B cell (primary cell): Measurements from ENCODE around the gene HNRNPLL. TPM values are rescaled to one million over a fixed set of nuclear protein-coding genes. Genes with fewer than 3 reads are reported as not detected.

Experiments
- ATAC-seq: fragments of 200-7000 bp; cut with Tn5 transposase; one replicate; pipeline ENCODE4 v1.10.0; 2021; ENCODE audit warnings: low read depth, mild to moderate bottlenecking, moderate number of reproducible peaks, moderate library complexity
- CTCF ChIA-PET: fragments of 350-600 bp; sonication (Branson Sonifier 250); formaldehyde crosslinking; loops from one replicate; lab custom pipeline; 2021; ENCODE audit warnings: antibody characterized with exemption, inconsistent platforms; lab: Charles Lee
- POLR2A ChIA-PET: fragments of 350-600 bp; sonication (Branson Sonifier 250); formaldehyde crosslinking; loops from one replicate; lab custom pipeline; 2021; ENCODE audit warnings: antibody characterized with exemption; lab: Charles Lee
- DNase-seq: peaks from one replicate; pipeline ENCODE4 v3.0.0; 2013
- H2AFZ ChIP-seq: 2 replicates; pipeline ENCODE4 v1.6.1; 2012; ENCODE audit warnings: mild to moderate bottlenecking, low read depth, low read length; ENCODE audit not compliant: insufficient read depth, poor library complexity, severe bottlenecking
- H3K27ac ChIP-seq, 2 donors: 1 replicate in 1 of 2; 2 replicates in 1 of 2; pipeline ENCODE4 v1.5.1; 2012 to 2013; ENCODE audit warnings: low read length in 2 of 2, mild to moderate bottlenecking in 2 of 2, moderate library complexity in 1 of 2
- H3K27me3 ChIP-seq, 4 experiments: fragments of 200-600 bp in 1 of 4; sonication (generic) in 1 of 4; replicated peaks in 1 of 4; 1 replicate in 2 of 4; 2 replicates in 2 of 4; pipeline versions ENCODE4 v1.6.1 to v1.7.0; 2013 to 2016; ENCODE audit warnings: low read length in 3 of 4, mild to moderate bottlenecking in 2 of 4, mixed read lengths in 1 of 4, moderate library complexity in 1 of 4; ENCODE audit not compliant: insufficient read depth in 4 of 4, control insufficient read depth in 3 of 4; ENCODE audit errors: control extremely low read depth in 1 of 4
- H3K36me3 ChIP-seq, 2 experiments: replicated peaks in 1 of 2; 1 replicate in 1 of 2; 2 replicates in 1 of 2; pipeline versions ENCODE4 v1.6.1 to v1.7.1; 2013; ENCODE audit warnings: low read length in 1 of 2; ENCODE audit not compliant: insufficient read depth in 2 of 2, control insufficient read depth in 1 of 2; ENCODE audit errors: control extremely low read depth in 1 of 2, extremely low read depth in 1 of 2
- H3K4me1 ChIP-seq, 2 donors: fragments of 200-600 bp in 1 of 2; sonication (generic) in 1 of 2; 1 replicate in 1 of 2; 2 replicates in 1 of 2; pipeline versions ENCODE4 v1.5.1 to v1.6.1; 2013 to 2017; ENCODE audit warnings: low read length in 2 of 2; ENCODE audit not compliant: control insufficient read depth in 2 of 2, insufficient read depth in 2 of 2
- H3K4me2 ChIP-seq: replicated peaks from 2 replicates; pipeline ENCODE3; 2012; ENCODE audit warnings: mild to moderate bottlenecking, low read depth, low read length; ENCODE audit not compliant: poor library complexity, severe bottlenecking
- H3K4me3 ChIP-seq, 5 experiments: fragments of 200-600 bp in 1 of 5; sonication (generic) in 1 of 5; 1 replicate in 3 of 5; 2 replicates in 2 of 5; pipeline versions ENCODE4 v1.5.1 to v1.7.0; 2011 to 2016; ENCODE audit warnings: low read length in 4 of 5, mild to moderate bottlenecking in 4 of 5, low read depth in 2 of 5, control low read depth in 1 of 5, moderate library complexity in 1 of 5; ENCODE audit not compliant: insufficient read depth in 1 of 5; ENCODE audit errors: control extremely low read depth in 1 of 5, extremely low read depth in 1 of 5
- H3K79me2 ChIP-seq: fragments of 200-600 bp; sonication (generic); one replicate; pipeline ENCODE4 v1.6.0; 2016; ENCODE audit warnings: low read length; ENCODE audit not compliant: control insufficient read depth, insufficient read depth
- H3K9ac ChIP-seq: fragments of 200-600 bp; sonication (generic); 2 replicates; pipeline ENCODE4 v1.6.1; 2017; ENCODE audit warnings: mild to moderate bottlenecking, low read length, moderate library complexity
- H3K9me3 ChIP-seq, 3 donors: one replicate each; pipeline versions ENCODE4 v1.6.1 to v1.7.1; 2013; ENCODE audit warnings: low read length in 2 of 3; ENCODE audit not compliant: control insufficient read depth in 2 of 3, insufficient read depth in 1 of 3; ENCODE audit errors: control extremely low read depth in 1 of 3
- H4K20me1 ChIP-seq: 2 replicates; pipeline ENCODE4 v1.6.0; 2012; ENCODE audit warnings: mild to moderate bottlenecking, low read length; ENCODE audit not compliant: insufficient read depth, control insufficient read depth, poor library complexity, severe bottlenecking
- H3K27ac Mint-ChIP-seq: one replicate; pipeline ENCODE4 v1.8.0; 2021; ENCODE audit warnings: mixed read lengths
- H3K27me3 Mint-ChIP-seq: one replicate; pipeline ENCODE4 v1.8.0; 2021; ENCODE audit warnings: mixed read lengths
- H3K4me1 Mint-ChIP-seq: one replicate; pipeline ENCODE4 v1.8.0; 2021; ENCODE audit warnings: mixed read lengths
- H3K4me3 Mint-ChIP-seq: one replicate; pipeline ENCODE4 v1.8.0; 2021; ENCODE audit warnings: mixed read lengths
- H3K9me3 Mint-ChIP-seq: one replicate; pipeline ENCODE4 v1.8.0; 2022; ENCODE audit warnings: mixed read lengths; ENCODE audit not compliant: insufficient read depth
- EZH2 ChIP-seq: IDR thresholded peaks from 2 replicates; pipeline ENCODE4 v1.6.1; 2012; ENCODE audit warnings: borderline replicate concordance, low read depth, mild to moderate bottlenecking, moderate library complexity, low read length; ENCODE audit not compliant: insufficient read depth, poor library complexity, severe bottlenecking
- WGBS: methylation state at CpG from one replicate; pipeline ENCODE4 v1.1.5; 2013; ENCODE audit warnings: missing lambda C conversion rate; ENCODE audit not compliant: insufficient coverage; 5-methylcytosine and 5-hydroxymethylcytosine counted together
- intact Hi-C: fragments of 100-400 bp; cut with micrococcal nuclease; formaldehyde crosslinking; loops from one replicate; pipeline ENCODE4 v1.10.0; 2022
- polyA plus RNA-seq: library from polyadenylated mRNA; depleted of rRNA; stranded (reverse); fragments of >200 nt; gene quantifications from 2 replicates; pipeline ENCODE4 v1.2.3, GENCODE V29; 2012
- total RNA-seq, 2 donors: library from RNA; stranded (reverse); fragments of 120-200 nt in 1 of 2; gene quantifications; 1 replicate in 1 of 2; 2 replicates in 1 of 2; pipeline versions ENCODE4 v1.2.3 to v1.2.4, GENCODE V29; 2013 to 2022
- TF ChIP-seq, protein P1 (sequence below): fragments of 200-600 bp; IDR thresholded peaks from one replicate; pipeline ENCODE4 v1.8.0; 2022; ENCODE audit warnings: antibody characterized with exemption, mild to moderate bottlenecking

The HNRNPLL gene
- total and polyA plus RNA-seq, 2 donors (not counting 1 experiment from before 2014, with no cell fraction given): 2.1 to 6.7 TPM

DNA sequence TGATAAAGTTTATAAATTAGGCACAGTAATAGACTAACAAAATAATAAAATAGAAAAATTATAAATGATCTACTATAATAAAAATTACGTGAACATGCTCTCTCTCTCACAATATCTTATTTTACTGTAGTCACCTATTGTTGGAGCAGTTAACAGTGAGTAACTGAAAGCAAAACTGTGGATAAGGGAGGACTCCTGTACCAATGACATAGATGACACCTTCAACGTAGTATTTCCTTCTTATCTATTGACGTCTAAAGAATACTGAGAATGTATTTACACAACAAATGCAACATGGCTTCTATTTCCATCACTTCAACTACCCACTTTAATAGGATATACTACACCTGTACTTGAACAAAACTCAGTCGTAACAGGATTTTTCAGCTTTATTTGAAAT lies 31.5 kb downstream of the HNRNPLL start:
- H3K4me2 ChIP-seq: no peak overlapping the region
- Mint-ChIP-seq H3K9me3 (no peaks in the 10 kb centered on the region), H3K27ac (no peak overlapping the region), H3K27me3 (peaks cover 3% of the 10 kb centered on the region), H3K4me3 (no peak overlapping the region), H3K4me1 (no peaks in the 10 kb centered on the region)
- no peaks in the 10 kb centered on the region for H3K27me3 ChIP-seq
- no peak overlapping the region for H3K27ac ChIP-seq
- H3K36me3 ChIP-seq: no peaks in the 10 kb centered on the region
- POLR2A ChIA-PET: no interaction called here
- no peaks in the 10 kb centered on the region for H4K20me1 ChIP-seq
- H3K4me1 ChIP-seq: no peaks in the 10 kb centered on the region
- DNase-seq: no peak
- H3K79me2 ChIP-seq: no peaks in the 10 kb centered on the region
- no peak overlapping the region for H3K4me3 ChIP-seq
- H3K9ac ChIP-seq: no peak overlapping the region
- intact Hi-C loops: no loop called here
- TF ChIP-seq, protein P1, sequence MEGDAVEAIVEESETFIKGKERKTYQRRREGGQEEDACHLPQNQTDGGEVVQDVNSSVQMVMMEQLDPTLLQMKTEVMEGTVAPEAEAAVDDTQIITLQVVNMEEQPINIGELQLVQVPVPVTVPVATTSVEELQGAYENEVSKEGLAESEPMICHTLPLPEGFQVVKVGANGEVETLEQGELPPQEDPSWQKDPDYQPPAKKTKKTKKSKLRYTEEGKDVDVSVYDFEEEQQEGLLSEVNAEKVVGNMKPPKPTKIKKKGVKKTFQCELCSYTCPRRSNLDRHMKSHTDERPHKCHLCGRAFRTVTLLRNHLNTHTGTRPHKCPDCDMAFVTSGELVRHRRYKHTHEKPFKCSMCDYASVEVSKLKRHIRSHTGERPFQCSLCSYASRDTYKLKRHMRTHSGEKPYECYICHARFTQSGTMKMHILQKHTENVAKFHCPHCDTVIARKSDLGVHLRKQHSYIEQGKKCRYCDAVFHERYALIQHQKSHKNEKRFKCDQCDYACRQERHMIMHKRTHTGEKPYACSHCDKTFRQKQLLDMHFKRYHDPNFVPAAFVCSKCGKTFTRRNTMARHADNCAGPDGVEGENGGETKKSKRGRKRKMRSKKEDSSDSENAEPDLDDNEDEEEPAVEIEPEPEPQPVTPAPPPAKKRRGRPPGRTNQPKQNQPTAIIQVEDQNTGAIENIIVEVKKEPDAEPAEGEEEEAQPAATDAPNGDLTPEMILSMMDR: no peak
- TF ChIP-seq EZH2: no peak
- CTCF ChIA-PET: interaction anchor here (0.6 kb wide), 1 partner anchor 10 kb away, joined by 3 read pairs; no protein-coding TSS in a partner anchor
- no peak overlapping the region for H2AFZ ChIP-seq
- 100% methylated on average over 1 of the region's 4 CpGs for WGBS
- ATAC-seq: no peak
- no peaks in the 10 kb centered on the region for H3K9me3 ChIP-seq

DNA sequence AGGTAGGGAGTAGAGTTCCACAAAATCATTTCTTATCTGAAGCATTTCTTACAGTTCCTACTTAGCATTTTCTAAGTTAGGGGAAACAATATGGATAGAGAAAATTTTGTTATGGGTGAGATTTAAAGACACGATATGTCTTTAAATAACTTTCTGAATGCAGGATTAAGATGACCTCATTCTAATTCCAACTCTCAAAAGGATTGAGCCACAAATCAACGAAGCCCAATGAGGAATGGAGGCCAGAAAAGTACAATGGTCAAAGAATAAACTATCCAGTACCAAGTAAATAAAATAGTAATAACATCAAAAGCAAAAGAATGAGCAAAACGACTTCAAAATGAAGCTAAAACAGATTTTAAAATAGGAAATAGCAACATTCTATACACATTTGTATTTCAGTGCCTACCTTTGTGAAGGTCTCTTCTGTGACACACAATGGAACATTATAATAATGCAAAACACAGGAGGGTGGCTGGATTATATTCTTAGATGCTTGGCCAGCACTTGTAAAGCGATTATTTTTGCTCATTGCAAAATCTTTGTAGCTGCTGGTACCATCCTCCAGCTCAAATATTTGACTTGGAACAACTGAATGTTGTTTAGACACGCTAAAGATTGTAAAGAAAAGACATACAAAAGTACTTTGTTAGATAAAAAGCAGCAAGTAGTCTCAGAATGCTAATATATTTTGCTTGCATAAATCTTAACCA lies 33.8 kb downstream of the HNRNPLL start:
- no peaks in the 10 kb centered on the region for H3K79me2 ChIP-seq
- no peaks in the 10 kb centered on the region for H3K36me3 ChIP-seq
- H3K27ac Mint-ChIP-seq: no peak overlapping the region
- no peaks in the 10 kb centered on the region for H3K9me3 Mint-ChIP-seq
- DNase-seq: no peak
- ChIA-PET CTCF (interaction anchor here (0.7 to 2.3 kb wide), 4 partner anchors 8 to 17 kb away, joined by 3 to 8 read pairs (median 4); no protein-coding TSS in a partner anchor), POLR2A (no interaction called here)
- intact Hi-C loops: no loop called here
- H3K4me2 ChIP-seq: no peak overlapping the region
- H3K27ac ChIP-seq: no peak overlapping the region
- no peak overlapping the region for H2AFZ ChIP-seq
- no peak overlapping the region for H3K9ac ChIP-seq
- WGBS: no CpG with 5 or more reads among the region's 5 CpGs
- no peaks in the 10 kb centered on the region for H3K27me3 Mint-ChIP-seq
- TF ChIP-seq EZH2: no peak
- TF ChIP-seq, protein P1: no peak
- ATAC-seq: no peak
- H3K4me1 Mint-ChIP-seq: no peaks in the 10 kb centered on the region
- H3K4me1 ChIP-seq: no peaks in the 10 kb centered on the region
- no peaks in the 10 kb centered on the region for H3K9me3 ChIP-seq
- no peak overlapping the region for H3K4me3 Mint-ChIP-seq
- no peaks in the 10 kb centered on the region for H3K27me3 ChIP-seq
- no peaks in the 10 kb centered on the region for H4K20me1 ChIP-seq
- no peak overlapping the region for H3K4me3 ChIP-seq
